Measurements from ENCODE around the gene CHCHD3.

The CHCHD3 gene

GRCh38 chr7:132857703-132858102 is 224.2 kb downstream of the CHCHD3 start:
- no peak for DNase-seq

DNA sequence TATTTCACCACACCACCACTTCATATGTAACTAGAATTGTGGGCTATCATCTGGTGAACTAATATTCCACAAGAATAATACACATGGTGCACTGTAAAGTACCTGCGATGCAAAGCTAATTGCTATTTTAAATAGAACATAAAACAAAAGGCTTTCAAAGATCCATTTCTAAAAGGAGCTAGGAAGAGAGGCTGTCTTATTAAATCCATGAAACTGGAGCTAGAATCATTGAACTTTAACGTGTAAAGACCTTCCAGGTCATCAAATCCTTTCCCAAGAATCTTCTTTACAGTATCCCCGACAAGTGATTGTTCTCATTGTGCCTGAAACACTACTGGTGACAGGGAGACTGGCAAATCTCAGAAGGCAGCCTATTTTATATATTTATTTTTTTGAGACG is 224.9 kb downstream of the CHCHD3 start:
- no peak for DNase-seq

DNA sequence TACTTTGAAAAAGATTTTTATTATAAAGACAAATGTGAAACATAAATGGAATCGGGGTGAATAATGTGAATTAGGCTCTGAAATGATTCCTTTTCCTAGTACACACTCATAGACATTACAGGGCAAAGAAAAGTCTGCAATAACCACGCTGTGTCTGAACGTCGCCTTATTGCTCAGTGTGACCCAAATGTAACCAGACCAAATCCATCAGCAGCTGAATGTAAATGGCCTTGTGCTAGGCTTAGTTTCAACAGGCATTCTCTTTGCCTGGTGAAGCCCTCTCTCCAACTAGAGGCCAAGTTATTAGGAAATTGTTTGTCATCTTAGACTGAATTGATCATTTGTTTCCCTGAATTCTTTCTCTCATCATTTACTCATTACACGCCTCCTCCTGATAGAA is 225.5 kb downstream of the CHCHD3 start:
- no peak for DNase-seq

GRCh38 chr7:132855901-132856300 is 226.0 kb downstream of the CHCHD3 start:
- no peak for DNase-seq

DNA sequence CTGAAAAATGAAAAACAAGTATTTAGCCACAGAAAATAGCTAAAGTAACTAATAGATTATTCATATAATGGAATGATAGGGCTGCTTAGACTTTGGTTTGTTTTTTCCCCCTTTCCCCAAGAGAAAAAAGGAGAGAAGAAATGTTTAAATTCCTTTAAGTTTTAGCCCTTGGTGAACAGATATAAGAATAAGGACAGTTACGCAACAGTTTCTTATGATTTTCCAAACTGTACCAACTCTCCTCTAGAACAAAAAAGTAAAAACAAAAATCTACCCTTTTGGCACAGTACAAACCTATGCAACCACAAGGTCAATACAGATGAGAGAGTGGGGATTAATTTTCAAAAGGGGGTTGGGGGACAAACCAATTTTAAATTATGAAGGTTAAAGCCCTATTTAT is 227.7 kb downstream of the CHCHD3 start:
- DNase-seq, result no peak

GRCh38 chr7:132847376-132847775 is 234.5 kb downstream of the CHCHD3 start:
- DNase-seq, result no peak

GRCh38 chr7:132846086-132846485 is 235.8 kb downstream of the CHCHD3 start:
- no peak for DNase-seq

DNA sequence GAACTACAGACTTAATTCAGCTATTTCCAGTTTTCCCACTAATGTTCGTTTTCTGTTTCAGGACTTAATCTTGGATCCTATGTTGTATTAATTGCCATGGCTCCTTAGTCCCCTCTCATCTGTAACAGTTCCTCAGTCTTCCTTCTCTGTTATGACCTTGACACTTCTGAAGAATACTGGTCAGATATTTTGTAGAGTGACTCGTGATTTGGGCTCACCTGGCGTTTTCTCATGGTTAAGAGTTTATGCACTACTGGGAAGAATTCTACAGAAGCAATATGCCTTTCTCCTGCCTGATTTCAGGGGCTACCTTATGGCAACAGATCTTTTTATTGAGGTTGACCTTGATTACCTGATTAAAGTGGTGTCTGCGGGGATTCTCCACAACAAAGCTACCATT is 239.4 kb downstream of the CHCHD3 start:
- DNase-seq, result no peak

DNA sequence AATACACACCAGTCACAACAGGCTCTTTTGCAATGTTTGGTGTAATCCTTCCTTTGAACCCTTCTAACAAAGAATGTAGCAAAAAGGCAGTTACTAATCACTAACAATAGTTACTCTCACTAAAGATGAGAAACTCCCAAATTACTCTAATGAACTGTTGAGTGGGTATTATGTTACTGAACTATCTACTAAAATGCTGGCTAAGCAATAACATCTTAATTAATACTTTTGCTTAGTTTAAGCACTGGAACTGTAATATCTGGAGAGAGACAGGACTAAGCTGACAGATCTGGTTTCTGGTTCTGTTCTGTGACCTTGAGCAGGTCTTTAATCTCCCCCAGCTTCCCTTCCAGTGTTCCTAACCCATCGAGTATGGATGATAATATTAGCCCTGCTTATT is 241.7 kb downstream of the CHCHD3 start:
- DNase-seq, result no peak

- no peak for DNase-seq
Observed at GRCh38 chr7:132838313-132838712, 243.6 kb downstream of the CHCHD3 start.

GRCh38 chr7:132837529-132837928 is 244.4 kb downstream of the CHCHD3 start:
- DNase-seq, result no peak

DNA sequence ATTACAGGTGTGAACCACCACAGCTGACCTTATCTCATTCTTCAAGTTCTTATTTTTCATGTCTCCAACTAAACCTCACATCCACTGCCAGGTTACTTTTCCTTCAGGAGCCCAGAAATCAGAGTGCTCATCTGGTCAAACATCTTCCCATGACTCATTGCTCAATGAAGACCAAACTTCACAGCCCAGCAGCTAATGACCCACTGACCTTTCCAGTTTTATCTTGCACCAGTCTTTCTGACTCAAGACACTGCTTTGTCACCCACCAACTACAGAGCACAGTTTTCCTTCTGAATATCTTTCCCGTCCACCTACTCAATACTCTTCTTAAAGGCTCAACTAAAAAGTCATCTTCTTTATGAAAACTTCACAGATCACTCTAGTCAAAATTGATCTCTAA is 245.1 kb downstream of the CHCHD3 start:
- DNase-seq, result no peak

GRCh38 chr7:132830941-132831340 is 250.9 kb downstream of the CHCHD3 start:
- DNase-seq, result no peak

GRCh38 chr7:132828502-132828901 is 253.4 kb downstream of the CHCHD3 start:
- DNase-seq, result no peak

GRCh38 chr7:132825932-132826835 is 255.7 kb downstream of the CHCHD3 start:
- no peak for DNase-seq

- DNase-seq, result no peak
Observed at GRCh38 chr7:132825222-132825621, 256.7 kb downstream of the CHCHD3 start.

DNA sequence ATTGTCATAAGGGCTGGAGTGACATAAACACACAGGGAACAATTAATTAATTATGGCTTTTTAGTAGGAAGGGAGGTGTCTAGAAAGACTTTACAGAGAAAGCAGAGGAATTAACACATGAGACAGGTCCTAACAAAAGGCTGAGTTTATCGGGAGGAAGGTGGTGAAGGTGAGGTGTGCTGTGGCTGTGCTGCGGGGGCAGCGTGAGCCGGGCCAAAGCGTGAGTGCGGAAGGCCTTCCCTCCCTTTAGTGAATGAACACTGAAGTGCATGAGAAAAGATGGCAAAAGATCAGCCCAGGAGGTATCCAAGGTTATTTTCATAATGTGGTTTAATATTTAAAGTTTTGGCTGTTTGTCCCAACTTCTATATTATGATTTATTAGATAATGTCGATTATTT is 262.2 kb downstream of the CHCHD3 start:
- DNase-seq, result no peak

- DNase-seq, result no peak
Observed at GRCh38 chr7:132817949-132818348, 263.9 kb downstream of the CHCHD3 start.

DNA sequence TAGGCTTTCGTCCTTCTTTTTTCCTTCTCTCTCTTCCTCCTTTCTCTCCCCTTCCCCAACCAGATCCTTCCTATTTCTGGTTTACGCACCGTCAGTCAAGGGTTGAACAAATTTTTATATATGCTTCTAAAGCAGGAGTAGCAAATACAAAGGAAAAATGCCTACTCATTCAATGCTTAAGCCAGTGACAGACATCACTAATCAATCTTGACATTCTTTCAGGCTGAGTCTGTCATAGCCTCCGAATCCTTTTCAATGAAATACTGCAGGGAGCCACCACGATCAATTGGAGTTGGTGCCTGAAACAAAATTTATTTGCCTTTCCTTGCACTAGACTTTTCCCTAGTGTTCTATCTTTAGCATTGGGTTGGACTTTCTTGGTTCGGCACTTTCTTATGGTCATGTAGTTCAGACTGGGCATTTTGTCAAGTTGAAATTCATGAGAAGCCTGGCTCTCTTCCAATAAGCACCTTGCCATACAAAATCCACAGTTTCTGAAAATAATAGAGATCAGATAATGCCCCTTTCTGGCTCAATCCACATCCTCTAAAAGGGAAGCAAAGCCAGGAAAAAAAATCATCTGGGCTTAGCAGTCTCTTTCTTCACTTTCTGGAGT is 266.1 kb downstream of the CHCHD3 start:
- DNase-seq, result no peak

- no peak for DNase-seq
Observed at GRCh38 chr7:132815130-132815529, 266.8 kb downstream of the CHCHD3 start.

DNA sequence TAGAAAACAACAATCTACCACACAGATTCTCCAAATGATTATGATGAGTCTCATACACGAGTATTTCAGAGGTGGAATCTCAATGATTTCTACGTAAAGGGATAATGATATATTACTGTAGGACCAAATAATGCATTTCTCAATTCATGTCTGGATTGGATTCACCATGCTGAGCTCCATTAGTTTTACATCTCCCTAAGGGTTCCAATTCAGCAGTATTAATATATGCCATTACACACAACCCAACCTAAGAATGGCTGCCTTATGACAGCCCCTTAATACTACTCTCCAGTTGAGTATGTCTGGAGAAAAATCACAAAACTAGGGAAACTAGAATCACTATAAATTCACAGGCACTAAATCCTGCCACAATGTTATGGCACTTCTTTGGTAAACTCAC is 271.3 kb downstream of the CHCHD3 start:
- DNase-seq, result no peak

DNA sequence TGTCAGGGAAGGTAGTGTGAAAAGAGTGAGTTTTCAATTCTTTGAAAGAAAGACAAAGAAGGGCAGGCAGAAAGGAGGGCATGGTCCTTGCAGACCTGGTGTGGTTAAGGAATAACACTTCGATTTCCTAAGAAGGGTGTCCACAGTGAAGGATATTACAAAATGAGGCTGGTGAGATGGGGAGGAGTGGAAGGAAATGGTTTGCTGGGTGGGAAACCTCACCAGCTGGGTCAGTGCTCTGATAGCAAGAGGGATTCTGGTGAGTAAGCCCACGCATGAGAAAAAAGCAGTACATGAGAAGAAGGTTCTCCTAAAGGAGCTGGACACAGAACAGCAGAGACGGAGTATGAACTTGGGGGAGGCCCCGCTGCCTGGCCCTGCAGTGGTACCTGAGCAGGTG is 275.1 kb downstream of the CHCHD3 start:
- DNase-seq, result no peak

DNA sequence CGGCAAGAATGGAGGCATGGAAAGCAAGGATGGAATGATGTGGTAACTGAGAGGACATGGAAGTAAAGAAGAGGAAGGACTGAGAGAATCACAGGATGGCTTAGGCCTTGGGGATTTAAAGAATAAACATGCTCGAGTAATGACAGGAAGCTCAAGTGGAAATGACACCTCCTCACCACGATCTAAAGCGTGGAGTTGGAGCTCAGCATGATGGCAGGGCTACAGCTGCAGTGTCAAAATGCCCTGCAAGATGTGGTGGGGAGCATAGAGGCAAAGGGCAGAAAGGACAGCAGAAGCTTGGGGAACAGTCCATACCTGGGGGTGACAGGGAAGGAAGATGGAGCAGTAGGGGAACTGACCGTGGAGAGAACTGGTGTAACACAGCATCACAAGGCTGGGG is 276.1 kb downstream of the CHCHD3 start:
- DNase-seq, result no peak

DNA sequence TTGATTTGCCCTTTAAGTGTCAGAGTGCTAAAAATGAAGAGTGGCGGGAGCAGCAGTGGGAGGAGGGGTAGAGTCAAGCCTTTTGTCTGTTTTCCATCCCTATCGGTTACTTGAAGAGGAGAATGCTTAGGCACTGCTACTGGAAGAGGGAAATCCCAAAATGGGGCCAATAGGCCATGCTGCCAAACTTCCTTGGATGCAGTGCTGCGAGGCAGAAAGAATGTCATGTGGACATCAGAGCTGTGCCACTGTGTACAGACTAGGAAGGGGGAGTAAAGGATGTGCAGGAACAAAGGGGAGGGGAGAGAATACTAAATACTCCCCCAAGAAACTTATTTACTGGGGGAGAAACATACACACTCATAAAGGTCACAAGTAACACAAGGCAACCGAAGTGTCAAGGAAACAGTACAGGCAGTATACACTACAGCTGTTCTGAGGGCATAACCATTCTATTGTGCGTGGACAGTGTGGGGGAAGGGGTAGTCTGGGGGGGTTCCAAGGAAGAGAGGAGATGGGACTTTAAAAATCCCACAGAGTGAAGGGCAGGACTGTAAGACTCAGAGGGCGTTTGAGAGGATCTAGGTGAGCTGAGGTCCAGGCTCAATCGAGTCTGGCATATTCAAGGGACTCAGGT is 276.9 kb downstream of the CHCHD3 start:
- no peak for DNase-seq
